ENCODE data around the gene PPM1H.

The PPM1H gene

DNA sequence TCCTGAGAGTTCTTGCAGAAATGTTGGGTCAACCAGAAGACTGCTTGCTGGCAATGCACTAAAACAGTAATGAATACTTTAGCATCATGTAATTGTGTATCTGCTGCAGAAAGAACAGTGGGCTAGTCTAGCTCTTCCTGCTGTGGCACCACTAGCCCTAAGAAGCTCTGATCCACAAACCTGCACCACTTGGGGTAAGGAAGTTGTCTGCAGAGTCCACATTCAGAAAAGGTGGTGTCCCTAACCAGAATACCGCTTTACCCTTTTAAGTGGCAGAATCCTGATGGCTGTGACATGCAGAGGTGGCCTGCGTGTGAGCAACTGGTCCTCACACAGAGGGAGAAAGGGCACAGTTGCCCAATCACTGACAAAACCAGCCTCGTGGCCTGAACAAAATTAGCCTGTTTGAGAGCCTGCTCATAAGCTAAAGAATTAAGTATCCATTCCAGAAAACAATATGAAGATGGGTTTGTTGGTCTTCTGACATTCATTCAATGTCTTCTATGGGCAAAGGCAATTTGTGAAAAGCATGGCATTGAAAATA lies 165.8 kb downstream of the PPM1H start:
- Histone ChIP-seq H3K27me3 (ENCODE audit: insufficient read depth, low read length, poor library complexity) (no peaks in the 10 kb centered on the region), H3K27ac (ENCODE audit: low read length) (no peak overlapping the region), H4K20me1 (ENCODE audit: insufficient read depth, low read length) (no peaks in the 10 kb centered on the region), H3K4me2 (ENCODE audit: insufficient read depth, low read length) (no peak overlapping the region), H3K9ac (ENCODE audit: low read depth, low read length) (no peak overlapping the region), H2AFZ (ENCODE audit: low read depth, low read length) (no peak overlapping the region), H3K4me1 (ENCODE audit: insufficient read depth, low read length) (no peaks in the 10 kb centered on the region), H3K4me3 (ENCODE audit: low read depth in 1 of 2, low read length in 2 of 2) (no peak overlapping the region), H3K9me3 (ENCODE audit: insufficient read depth, low read length, severe bottlenecking) (no peaks in the 10 kb centered on the region), H3K36me3 (ENCODE audit: insufficient read depth, low read length) (no peaks in the 10 kb centered on the region), H3K79me2 (ENCODE audit: insufficient read depth, low read length) (no peaks in the 10 kb centered on the region)
- TF ChIP-seq CTCF (IDR thresholded peaks at IDR 0.05; ENCODE audit: borderline replicate concordance, extremely low read depth, low read length, poor library complexity, severe bottlenecking) (no peak), EZH2 (IDR thresholded peaks at IDR 0.05; ENCODE audit: borderline replicate concordance, low read depth, low read length, severe bottlenecking) (no peak)
- no peak for ATAC-seq (ENCODE audit: insufficient read depth, low read depth)
- DNase-seq, result no peak

DNA sequence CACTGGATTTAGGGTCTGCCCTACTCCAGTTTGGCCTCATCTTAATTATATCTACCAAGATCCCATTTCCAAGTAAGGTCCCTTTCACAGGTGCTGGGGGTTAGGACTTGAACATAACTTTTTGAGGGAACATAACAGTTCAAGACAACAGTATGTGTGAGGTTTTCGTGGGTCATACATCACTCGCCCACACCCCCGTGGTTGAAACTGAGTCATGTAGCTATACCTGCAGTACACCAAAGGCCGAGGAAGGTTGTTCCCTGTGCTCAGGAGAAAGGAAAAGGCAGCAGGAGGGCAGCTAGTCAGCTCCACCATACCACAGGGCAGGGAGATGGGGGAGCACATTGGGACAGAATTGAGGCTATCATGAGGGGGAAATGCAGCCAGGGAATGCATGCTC lies 167.0 kb downstream of the PPM1H start:
- DNase-seq (no peak), ATAC-seq (ENCODE audit: insufficient read depth, low read depth) (no peak)
- Histone ChIP-seq H3K4me2 (ENCODE audit: insufficient read depth, low read length) (no peak overlapping the region), H3K27me3 (ENCODE audit: insufficient read depth, low read length, poor library complexity) (no peaks in the 10 kb centered on the region), H3K27ac (ENCODE audit: low read length) (no peak overlapping the region), H3K4me1 (ENCODE audit: insufficient read depth, low read length) (no peaks in the 10 kb centered on the region), H3K4me3 (ENCODE audit: low read depth in 1 of 2, low read length in 2 of 2) (no peak overlapping the region), H4K20me1 (ENCODE audit: insufficient read depth, low read length) (no peaks in the 10 kb centered on the region), H2AFZ (ENCODE audit: low read depth, low read length) (no peak overlapping the region), H3K9me3 (ENCODE audit: insufficient read depth, low read length, severe bottlenecking) (no peaks in the 10 kb centered on the region), H3K36me3 (ENCODE audit: insufficient read depth, low read length) (no peaks in the 10 kb centered on the region), H3K9ac (ENCODE audit: low read depth, low read length) (no peak overlapping the region), H3K79me2 (ENCODE audit: insufficient read depth, low read length) (no peaks in the 10 kb centered on the region)
- TF ChIP-seq CTCF (IDR thresholded peaks at IDR 0.05; ENCODE audit: borderline replicate concordance, extremely low read depth, low read length, poor library complexity, severe bottlenecking) (no peak), EZH2 (IDR thresholded peaks at IDR 0.05; ENCODE audit: borderline replicate concordance, low read depth, low read length, severe bottlenecking) (no peak)

- Histone ChIP-seq H3K27ac (ENCODE audit: low read length) (no peak overlapping the region), H3K4me1 (ENCODE audit: insufficient read depth, low read length) (no peaks in the 10 kb centered on the region), H3K27me3 (ENCODE audit: insufficient read depth, low read length, poor library complexity) (no peaks in the 10 kb centered on the region), H2AFZ (ENCODE audit: low read depth, low read length) (no peak overlapping the region), H4K20me1 (ENCODE audit: insufficient read depth, low read length) (no peaks in the 10 kb centered on the region), H3K36me3 (ENCODE audit: insufficient read depth, low read length) (no peaks in the 10 kb centered on the region), H3K9me3 (ENCODE audit: insufficient read depth, low read length, severe bottlenecking) (no peaks in the 10 kb centered on the region), H3K4me2 (ENCODE audit: insufficient read depth, low read length) (no peak overlapping the region), H3K79me2 (ENCODE audit: insufficient read depth, low read length) (no peaks in the 10 kb centered on the region), H3K9ac (ENCODE audit: low read depth, low read length) (no peak overlapping the region), H3K4me3 (ENCODE audit: low read depth in 1 of 2, low read length in 2 of 2) (no peak overlapping the region)
- no peak for TF ChIP-seq CTCF (IDR thresholded peaks at IDR 0.05; ENCODE audit: borderline replicate concordance, extremely low read depth, low read length, poor library complexity, severe bottlenecking)
- no peak for TF ChIP-seq EZH2 (IDR thresholded peaks at IDR 0.05; ENCODE audit: borderline replicate concordance, low read depth, low read length, severe bottlenecking)
- DNase-seq, result no peak
- no peak for ATAC-seq (ENCODE audit: insufficient read depth, low read depth)
Measured at GRCh38 chr12:62767496-62767895, 167.5 kb downstream of the PPM1H start.

- no peaks in the 10 kb centered on the region for H3K79me2 ChIP-seq (ENCODE audit: insufficient read depth, low read length)
- no peaks in the 10 kb centered on the region for H3K9me3 ChIP-seq (ENCODE audit: insufficient read depth, low read length, severe bottlenecking)
- TF ChIP-seq EZH2 (IDR thresholded peaks at IDR 0.05; ENCODE audit: borderline replicate concordance, low read depth, low read length, severe bottlenecking) (no peak), CTCF (IDR thresholded peaks at IDR 0.05; ENCODE audit: borderline replicate concordance, extremely low read depth, low read length, poor library complexity, severe bottlenecking) (no peak)
- no peak for ATAC-seq (ENCODE audit: insufficient read depth, low read depth)
- no peak for DNase-seq
- no peak overlapping the region for H3K4me3 ChIP-seq (ENCODE audit: low read depth in 1 of 2, low read length in 2 of 2)
- H3K4me1 ChIP-seq (ENCODE audit: insufficient read depth, low read length), result no peaks in the 10 kb centered on the region
- H3K4me2 ChIP-seq (ENCODE audit: insufficient read depth, low read length), result no peak overlapping the region
- no peak overlapping the region for H3K27ac ChIP-seq (ENCODE audit: low read length)
- no peak overlapping the region for H2AFZ ChIP-seq (ENCODE audit: low read depth, low read length)
- H4K20me1 ChIP-seq (ENCODE audit: insufficient read depth, low read length), result no peaks in the 10 kb centered on the region
- no peaks in the 10 kb centered on the region for H3K36me3 ChIP-seq (ENCODE audit: insufficient read depth, low read length)
- no peaks in the 10 kb centered on the region for H3K27me3 ChIP-seq (ENCODE audit: insufficient read depth, low read length, poor library complexity)
- H3K9ac ChIP-seq (ENCODE audit: low read depth, low read length), result no peak overlapping the region
Measured at GRCh38 chr12:62766496-62766895, 168.5 kb downstream of the PPM1H start.
